A673 (cell line): ENCODE measurements around the gene XKR7. TPM values are rescaled to one million over a fixed set of nuclear protein-coding genes. Genes with fewer than 3 reads are reported as not detected.

Source experiments
- BruUV-seq: library from RNA; stranded (reverse); fragments of 400-500 nt; replicated peaks from 2 replicates; lab custom pipeline; 2021; lab: Mats Ljungman, UMichigan
- CTCF ChIA-PET: fragments of 300-600 bp; sonication (Branson Sonifier 250); formaldehyde crosslinking; loops from one replicate; lab custom pipeline; 2022; ENCODE audit warnings: antibody characterized with exemption; lab: Charles Lee
- POLR2A ChIA-PET: fragments of 300-600 bp; sonication (Branson Sonifier 250); formaldehyde crosslinking; loops from one replicate; lab custom pipeline; 2022; ENCODE audit warnings: antibody characterized with exemption; ENCODE audit not compliant: low non-redundant PET; lab: Charles Lee
- DNase-seq: peaks from one replicate; pipeline ENCODE4 v3.0.0-alpha.2; 2015; ENCODE audit warnings: low spot score
- H3K27ac ChIP-seq: fragments of 200-600 bp; sonication (generic); 2 replicates; pipeline ENCODE4 v1.5.1; 2016; ENCODE audit warnings: mixed run types, low read depth, mild to moderate bottlenecking, mixed read lengths, antibody characterized with exemption, low read length; ENCODE audit not compliant: poor library complexity, severe bottlenecking
- H3K27me3 ChIP-seq: fragments of 200-600 bp; sonication (generic); replicated peaks from 2 replicates; pipeline ENCODE4 v1.6.1; 2017; ENCODE audit warnings: mixed run types, low read depth, mild to moderate bottlenecking, mixed read lengths, antibody characterized with exemption, low read length; ENCODE audit not compliant: insufficient read depth, poor library complexity
- H3K36me3 ChIP-seq: fragments of 200-600 bp; sonication (generic); 2 replicates; pipeline ENCODE4 v1.6.1; 2016; ENCODE audit warnings: mixed run types, mild to moderate bottlenecking, mixed read lengths, antibody characterized with exemption, low read length; ENCODE audit not compliant: insufficient read depth, poor library complexity, severe bottlenecking
- H3K4me1 ChIP-seq: fragments of 200-600 bp; sonication (generic); 2 replicates; pipeline ENCODE4 v1.6.1; 2017; ENCODE audit warnings: mixed run types, mild to moderate bottlenecking, mixed read lengths, antibody characterized with exemption, low read length; ENCODE audit not compliant: insufficient read depth, poor library complexity, severe bottlenecking
- H3K4me3 ChIP-seq: fragments of 200-600 bp; sonication (generic); 2 replicates; pipeline ENCODE4 v1.5.1; 2016; ENCODE audit warnings: low read depth, mixed run types, mild to moderate bottlenecking, mixed read lengths, low read length; ENCODE audit not compliant: poor library complexity, severe bottlenecking
- H3K9me3 ChIP-seq: fragments of 200-600 bp; sonication (generic); 2 replicates; pipeline ENCODE4 v1.6.1; 2016; ENCODE audit warnings: mixed run types, low read depth, mild to moderate bottlenecking, mixed read lengths, antibody characterized with exemption, low read length; ENCODE audit not compliant: poor library complexity, severe bottlenecking
- EZH2 ChIP-seq: fragments of 200-600 bp; sonication (generic); IDR thresholded peaks from 2 replicates; pipeline ENCODE4 v1.6.1; 2017; ENCODE audit warnings: borderline replicate concordance, low read depth, mild to moderate bottlenecking, mixed read lengths, antibody characterized with exemption, low read length; ENCODE audit not compliant: poor library complexity, severe bottlenecking
- intact Hi-C: fragments of 100-400 bp; cut with micrococcal nuclease; formaldehyde crosslinking; loops from one replicate; pipeline ENCODE4 v1.10.0; 2022; ENCODE audit not compliant: unreplicated experiment
- total RNA-seq: library from RNA; stranded (reverse); gene quantifications from 2 replicates; pipeline ENCODE4 v1.2.3, GENCODE V29; 2021
- TF ChIP-seq, protein P1 (sequence below): fragments of 300-800, 200-600 bp; sonication (generic); conservative IDR thresholded peaks from 2 replicates; pipeline ENCODE4 v1.5.1; 2017; ENCODE audit warnings: low read depth, mild to moderate bottlenecking, antibody characterized with exemption, low read length, moderate library complexity, mixed read lengths

Gene XKR7
- total RNA-seq, 1 experiment from 2014 or later, result not detected

DNA sequence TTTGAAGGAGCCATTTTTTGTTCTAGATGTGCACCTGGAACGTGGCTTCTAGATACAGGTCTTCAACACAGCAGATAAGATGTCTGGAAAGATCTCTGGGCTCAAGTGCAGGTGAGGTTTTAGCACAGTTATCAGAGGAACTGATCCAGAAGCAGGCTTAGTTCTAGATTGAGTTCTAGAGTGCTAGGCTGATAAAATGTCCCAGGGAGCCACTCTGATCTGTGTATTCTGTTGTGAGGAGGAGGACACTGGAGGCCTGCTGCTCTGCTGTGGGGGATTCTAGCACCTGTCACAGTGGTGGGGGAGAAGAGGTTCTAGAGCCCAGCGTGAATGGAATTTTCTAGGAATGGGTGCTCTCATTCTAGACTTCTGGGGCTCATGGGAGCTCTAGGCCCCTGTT is 30.3 kb downstream of the XKR7 start:
- Histone ChIP-seq H3K4me1 (no peaks in the 10 kb centered on the region), H3K4me3 (no peak overlapping the region), H3K36me3 (no peaks in the 10 kb centered on the region), H3K27me3 (peaks cover 26% of the 10 kb centered on the region), H3K27ac (no peak overlapping the region), H3K9me3 (no peaks in the 10 kb centered on the region)
- TF ChIP-seq, protein P1, sequence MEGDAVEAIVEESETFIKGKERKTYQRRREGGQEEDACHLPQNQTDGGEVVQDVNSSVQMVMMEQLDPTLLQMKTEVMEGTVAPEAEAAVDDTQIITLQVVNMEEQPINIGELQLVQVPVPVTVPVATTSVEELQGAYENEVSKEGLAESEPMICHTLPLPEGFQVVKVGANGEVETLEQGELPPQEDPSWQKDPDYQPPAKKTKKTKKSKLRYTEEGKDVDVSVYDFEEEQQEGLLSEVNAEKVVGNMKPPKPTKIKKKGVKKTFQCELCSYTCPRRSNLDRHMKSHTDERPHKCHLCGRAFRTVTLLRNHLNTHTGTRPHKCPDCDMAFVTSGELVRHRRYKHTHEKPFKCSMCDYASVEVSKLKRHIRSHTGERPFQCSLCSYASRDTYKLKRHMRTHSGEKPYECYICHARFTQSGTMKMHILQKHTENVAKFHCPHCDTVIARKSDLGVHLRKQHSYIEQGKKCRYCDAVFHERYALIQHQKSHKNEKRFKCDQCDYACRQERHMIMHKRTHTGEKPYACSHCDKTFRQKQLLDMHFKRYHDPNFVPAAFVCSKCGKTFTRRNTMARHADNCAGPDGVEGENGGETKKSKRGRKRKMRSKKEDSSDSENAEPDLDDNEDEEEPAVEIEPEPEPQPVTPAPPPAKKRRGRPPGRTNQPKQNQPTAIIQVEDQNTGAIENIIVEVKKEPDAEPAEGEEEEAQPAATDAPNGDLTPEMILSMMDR, result no peak
- no peak for TF ChIP-seq EZH2
- CTCF ChIA-PET, result interaction anchor here (0.8 kb wide), 1 partner anchor 47 kb away, joined by 4 read pairs; the partner anchor contains the start of gene PDRG1
- POLR2A ChIA-PET, result no interaction called here
- no TSS peak for BruUV-seq
- intact Hi-C loops, result no loop called here
- DNase-seq, result no peak

DNA sequence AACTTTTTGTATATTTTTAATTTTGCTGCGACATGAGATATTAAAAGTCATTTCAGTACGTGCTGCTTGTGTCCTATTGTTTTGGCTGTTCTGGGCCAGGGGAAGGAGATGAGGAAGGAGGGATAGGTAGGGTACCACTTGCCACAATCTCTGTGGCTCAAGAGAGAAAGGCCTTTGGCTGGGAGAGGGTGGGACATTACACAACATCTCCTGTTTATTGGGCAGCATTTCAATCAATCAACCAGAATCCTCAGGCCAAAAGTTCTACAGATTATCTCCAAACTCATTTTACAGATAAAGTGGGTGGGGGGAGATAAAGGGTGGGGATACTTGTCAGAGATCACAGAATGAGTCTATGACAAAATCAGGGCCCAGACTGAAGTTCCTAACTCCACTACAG is 35.4 kb downstream of the XKR7 start:
- Histone ChIP-seq H3K9me3 (no peaks in the 10 kb centered on the region), H3K27me3 (no peaks in the 10 kb centered on the region), H3K4me1 (peaks cover 5% of the 10 kb centered on the region), H3K4me3 (no peak overlapping the region), H3K27ac (no peak overlapping the region), H3K36me3 (no peaks in the 10 kb centered on the region)
- ChIA-PET CTCF (no interaction called here), POLR2A (no interaction called here)
- no TSS peak for BruUV-seq
- no peak for DNase-seq
- intact Hi-C loops, result no loop called here
- TF ChIP-seq, protein P1, result no peak
- no peak for TF ChIP-seq EZH2

DNA sequence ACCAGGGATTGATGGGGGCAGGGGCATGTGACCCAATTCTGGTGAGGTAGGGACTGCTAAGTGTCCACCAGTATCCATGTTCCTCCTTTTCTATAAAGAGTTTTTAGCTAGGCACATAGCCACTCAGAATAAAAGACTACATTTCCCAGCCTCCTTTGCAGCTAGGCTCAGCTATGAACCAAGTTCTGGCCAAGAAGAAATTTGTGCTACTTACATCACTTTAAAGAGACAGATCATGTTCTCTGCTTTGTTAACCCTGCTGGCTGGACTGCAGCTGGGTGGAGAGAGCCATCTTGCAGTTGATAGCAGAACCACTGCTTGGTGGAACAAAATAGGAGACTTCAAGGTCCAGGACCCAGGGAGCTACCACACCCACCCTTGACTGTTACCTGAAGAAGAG is 37.0 kb downstream of the XKR7 start:
- H3K27ac ChIP-seq, result no peak overlapping the region

More for the DNA sequence above, 37.0 kb downstream of the XKR7 start:
- H3K4me3 ChIP-seq, result no peak overlapping the region
- DNase-seq, result no peak
- H3K4me1 ChIP-seq, result peaks cover 5% of the 10 kb centered on the region
- intact Hi-C loops, result no loop called here
- ChIA-PET CTCF (interaction anchor here (0.5 kb wide), 1 partner anchor 152 kb away, joined by 3 read pairs; no protein-coding TSS in a partner anchor), POLR2A (no interaction called here)
- no peaks in the 10 kb centered on the region for H3K9me3 ChIP-seq
- no peak for TF ChIP-seq EZH2
- TF ChIP-seq, protein P1, result no peak
- no TSS peak for BruUV-seq
- H3K27me3 ChIP-seq, result no peaks in the 10 kb centered on the region
- no peaks in the 10 kb centered on the region for H3K36me3 ChIP-seq
